ENCODE measurements around the gene PRDM5. TPM values are rescaled to one million over a fixed set of nuclear protein-coding genes. Genes with fewer than 3 reads are reported as not detected.

Gene PRDM5
- polyA plus RNA-seq: 4.3 and 11.8 TPM in 2 replicates

GRCh38 chr4:120922381-120923206 lies at the start of gene PRDM5:
Gene PRDM5 (minus strand): TSS chr4:120922726. CDS start chr4:120922608, 118 bp downstream.

Other genes starting within 250 kb of the PRDM5 start
- 4.0 and 12.4 TPM in 2 replicates for gene NDNF, start 149.8 kb upstream of the PRDM5 start, polyA plus RNA-seq
- gene TNIP3, start 241.6 kb upstream of the PRDM5 start, polyA plus RNA-seq: 0.16 and 0.73 TPM in 2 replicates

Data from Purkinje cell (primary cell).